HEK293 (cell line): ENCODE data around the gene ASIC1.

Source experiments
- CTCF ChIA-PET: fragments of 350-600 bp; formaldehyde crosslinking; extraction: SDS; loops from one replicate; lab custom pipeline; 2021; ENCODE audit warnings: antibody characterized with exemption; lab: Yijun Ruan, JAX
- POLR2A ChIA-PET: fragments of 300-600 bp; formaldehyde crosslinking; extraction: SDS; loops from one replicate; lab custom pipeline; 2020; ENCODE audit warnings: antibody characterized with exemption, inconsistent platforms; lab: Yijun Ruan, JAX
- H3K27ac ChIP-seq: fragments of 200-500 bp; sonication (Bioruptor generic); 2 replicates; pipeline ENCODE4 v1.5.1; 2014; ENCODE audit warnings: low read depth, low read length, control low read depth, inconsistent platforms; ENCODE audit errors: extremely low read depth
- H3K36me3 ChIP-seq, 2 experiments: fragments of 200-500 bp in 1 of 2; sonication (Bioruptor generic) in 1 of 2; 1 replicate in 1 of 2; 2 replicates in 1 of 2; pipeline ENCODE4 v1.5.1; 2014 to 2017; ENCODE audit warnings: inconsistent platforms in 2 of 2, low read length in 2 of 2; ENCODE audit not compliant: control insufficient read depth in 2 of 2, insufficient read depth in 1 of 2
- H3K4me1 ChIP-seq: fragments of 200-500 bp; sonication (Bioruptor generic); 2 replicates; pipeline ENCODE4 v1.5.1; 2014; ENCODE audit warnings: mild to moderate bottlenecking, low read length, inconsistent platforms; ENCODE audit not compliant: control insufficient read depth, insufficient read depth
- H3K4me3 ChIP-seq: 2 replicates; pipeline ENCODE4 v1.5.1; 2011; ENCODE audit warnings: low read depth, mild to moderate bottlenecking, control low read depth, low read length, moderate library complexity
- H3K9me3 ChIP-seq: fragments of 200-500 bp; sonication (Bioruptor generic); 2 replicates; pipeline ENCODE4 v1.5.1; 2014; ENCODE audit warnings: low read depth, low read length, inconsistent platforms; ENCODE audit not compliant: control insufficient read depth, insufficient read depth
- MYNN ChIP-seq: fragments of 450-650 bp; formaldehyde crosslinking; IDR thresholded peaks from 2 replicates; pipeline ENCODE4 v1.5.1; 2016; ENCODE audit warnings: missing biosample characterization, missing genetic modification characterization, borderline replicate concordance
- OSR2 ChIP-seq: fragments of 450-650 bp; formaldehyde crosslinking; IDR thresholded peaks from 2 replicates; pipeline ENCODE4 v1.5.1; 2016; ENCODE audit warnings: missing biosample characterization, missing genetic modification characterization
- PRDM10 ChIP-seq: fragments of 450-650 bp; formaldehyde crosslinking; IDR thresholded peaks from 2 replicates; pipeline ENCODE4 v1.5.1; 2016; ENCODE audit warnings: missing biosample characterization, missing genetic modification characterization
- ZBTB17 ChIP-seq: fragments of 450-650 bp; formaldehyde crosslinking; IDR thresholded peaks from 2 replicates; pipeline ENCODE4 v1.5.1; 2016; ENCODE audit warnings: missing biosample characterization, missing genetic modification characterization
- ZBTB26 ChIP-seq: fragments of 450-650 bp; formaldehyde crosslinking; optimal IDR thresholded peaks from 2 replicates; pipeline ENCODE3; 2016; ENCODE audit warnings: missing biosample characterization, mild to moderate bottlenecking, missing genetic modification characterization
- ZFP41 ChIP-seq: fragments of 450-650 bp; formaldehyde crosslinking; IDR thresholded peaks from 2 replicates; pipeline ENCODE4 v1.5.1; 2016; ENCODE audit warnings: missing biosample characterization, missing genetic modification characterization, borderline replicate concordance
- ZNF18 ChIP-seq: fragments of 450-650 bp; formaldehyde crosslinking; IDR thresholded peaks from 2 replicates; pipeline ENCODE4 v1.5.1; 2016; ENCODE audit warnings: missing biosample characterization, missing genetic modification characterization
- ZNF26 ChIP-seq: fragments of 450-650 bp; formaldehyde crosslinking; IDR thresholded peaks from 2 replicates; pipeline ENCODE4 v1.5.1; 2016; ENCODE audit warnings: missing biosample characterization, missing genetic modification characterization
- ZNF292 ChIP-seq: fragments of 450-650 bp; formaldehyde crosslinking; IDR thresholded peaks from 2 replicates; pipeline ENCODE4 v1.5.1; 2016; ENCODE audit warnings: low read depth, missing biosample characterization, missing genetic modification characterization, borderline replicate concordance
- ZNF341 ChIP-seq: fragments of 450-650 bp; formaldehyde crosslinking; IDR thresholded peaks from 2 replicates; pipeline ENCODE4; 2016; ENCODE audit warnings: low read depth, missing biosample characterization, missing genetic modification characterization
- ZNF398 ChIP-seq: fragments of 450-650 bp; formaldehyde crosslinking; IDR thresholded peaks from 2 replicates; pipeline ENCODE4 v1.5.1; 2017; ENCODE audit warnings: missing biosample characterization, missing genetic modification characterization
- ZNF544 ChIP-seq: fragments of 450-650 bp; formaldehyde crosslinking; IDR thresholded peaks from 2 replicates; pipeline ENCODE4 v1.5.0; 2017; ENCODE audit warnings: missing biosample characterization, missing genetic modification characterization
- ZNF548 ChIP-seq: fragments of 450-650 bp; formaldehyde crosslinking; IDR thresholded peaks from 2 replicates; pipeline ENCODE4 v1.5.1; 2016; ENCODE audit warnings: missing biosample characterization, missing genetic modification characterization
- ZNF571 ChIP-seq: fragments of 450-650 bp; formaldehyde crosslinking; IDR thresholded peaks from 2 replicates; pipeline ENCODE4 v1.5.0; 2017; ENCODE audit warnings: missing biosample characterization, missing genetic modification characterization
- ZNF626 ChIP-seq: fragments of 450-650 bp; sonication (Bioruptor Pico); formaldehyde crosslinking; IDR thresholded peaks from 2 replicates; pipeline ENCODE4 v1.5.1; 2018; ENCODE audit warnings: missing biosample characterization, missing genetic modification characterization, inconsistent platforms
- ZNF677 ChIP-seq: fragments of 450-650 bp; IDR thresholded peaks from 2 replicates; pipeline ENCODE4 v1.5.0; 2018; ENCODE audit warnings: missing biosample characterization, mild to moderate bottlenecking, missing genetic modification characterization, moderate library complexity
- ZSCAN30 ChIP-seq: fragments of 450-650 bp; IDR thresholded peaks from 2 replicates; pipeline ENCODE4 v1.5.1; 2018; ENCODE audit warnings: missing biosample characterization, mild to moderate bottlenecking, missing genetic modification characterization, moderate library complexity
- ZSCAN4 ChIP-seq: fragments of 450-650 bp; formaldehyde crosslinking; IDR thresholded peaks from 2 replicates; pipeline ENCODE4 v1.5.1; 2017; ENCODE audit warnings: missing biosample characterization, missing genetic modification characterization

The ASIC1 gene

GRCh38 chr12:50070314-50071060 is 13.1 kb downstream of the ASIC1 start (continued):
- TF ChIP-seq ZNF341 (tag by site-specific recombination), result no peak
- TF ChIP-seq ZNF626 (tag by site-specific recombination), result no peak
- TF ChIP-seq ZNF398 (tag by site-specific recombination), result no peak
- 0 out of 2 replicates have a peak, but pooled peaks have one; percentile 21 for TF ChIP-seq ZSCAN30 (tag by site-specific recombination)
- no peak for TF ChIP-seq ZNF292 (tag by site-specific recombination)
- no peak for TF ChIP-seq ZNF571
- no peak for TF ChIP-seq ZNF18
- no peak for TF ChIP-seq ZFP41 (tag by site-specific recombination)
- TF ChIP-seq ZNF544, result no peak
- TF ChIP-seq ZNF26 (tag by site-specific recombination), result no peak
- peak; percentile 92 for TF ChIP-seq ZSCAN4
- 0 out of 2 replicates have a peak, but pooled peaks have one; percentile 31 for TF ChIP-seq OSR2 (tag by site-specific recombination)

GRCh38 chr12:50072198-50072907 is 15.0 kb downstream of the ASIC1 start:
- Histone ChIP-seq H3K9me3 (no peaks in the 10 kb centered on the region), H3K4me1 (no peaks in the 10 kb centered on the region), H3K36me3 (peaks cover 0 to 5% of the 10 kb centered on the region in 2 experiments; a peak in 1 of 3 replicates), H3K4me3 (no peak overlapping the region), H3K27ac (no peak overlapping the region)
- POLR2A ChIA-PET, result no interaction called here
- TF ChIP-seq ZNF677 (tag by site-specific recombination) (no peak), ZNF548 (no peak), ZBTB17 (tag by site-specific recombination) (no peak), MYNN (no peak), ZBTB26 (no peak), PRDM10 (tag by site-specific recombination) (peak; percentile 49; the same call in 1 of the 2 replicates)
- TF ChIP-seq, all 188 proteins: peak for 1
- CTCF ChIA-PET, result interaction anchor here (0.7 to 7.9 kb wide), 9 partner anchors 14 to 242 kb away, joined by 3 to 145 read pairs (median 4); no protein-coding TSS in a partner anchor
